Right cardiac atrium (tissue), 5 donors: ENCODE data around the gene RHBDF2. TPM values are rescaled to one million over a fixed set of nuclear protein-coding genes. Genes with fewer than 3 reads are reported as not detected.
A peak's percentile ranks its signal among the peaks of the same experiment; 100 is the strongest.
"Not testable (repeated sequence)": the region's sequence is repeated elsewhere in the genome, so short reads cannot be mapped to it uniquely, and the experiment has no call there.

Experiments used
- ATAC-seq, 2 donors: fragments of 200-7000 bp; cut with Tn5 transposase; one replicate each; pipeline versions ENCODE4 v1.8.0 to v1.9.1; 2020; ENCODE audit warnings: moderate library complexity in 2 of 2, mild to moderate bottlenecking in 1 of 2
- DNase-seq, 3 donors: peaks; one replicate each; pipeline ENCODE4 v3.0.0-alpha.2; 2020
- H3K27ac ChIP-seq: one replicate; pipeline ENCODE4 v1.5.1; 2013; ENCODE audit warnings: mild to moderate bottlenecking, low read length, control low read depth, moderate library complexity
- H3K27me3 ChIP-seq: one replicate; pipeline ENCODE4 v1.6.1; 2013; ENCODE audit not compliant: control insufficient read depth, insufficient read depth
- H3K4me1 ChIP-seq: one replicate; pipeline ENCODE4 v1.6.1; 2013; ENCODE audit warnings: low read length; ENCODE audit not compliant: control insufficient read depth, insufficient read depth
- H3K4me3 ChIP-seq: one replicate; pipeline ENCODE4 v1.5.1; 2013; ENCODE audit warnings: low read length, control low read depth
- H3K9me3 ChIP-seq: one replicate; pipeline ENCODE4 v1.6.1; 2013; ENCODE audit warnings: low read length; ENCODE audit not compliant: control insufficient read depth
- WGBS: extraction: QIAGEN DNeasy Blood & Tissue Kit; methylation state at CpG from one replicate; pipeline ENCODE4 v1.1.7; 2013; 5-methylcytosine and 5-hydroxymethylcytosine counted together
- intact Hi-C, 4 donors: fragments of 100-400 bp; cut with DNase I; formaldehyde crosslinking; loops; one replicate each; pipeline versions ENCODE4 v1.11.0 to v1.14.0; 2022 to 2023
- polyA plus RNA-seq: library from polyadenylated mRNA; stranded (reverse); fragments of 200-250 nt; gene quantifications from one replicate; pipeline ENCODE4 v1.2.3, GENCODE V29; 2013
- total RNA-seq, 4 donors: library from RNA; stranded (reverse); fragmentation: NEBNext Ultra II Directional; extraction: Animal tissue kit (Norgen Biotek cat#: 25700); gene quantifications; one replicate each; pipeline ENCODE4 v1.2.1, GENCODE V29; 2021
- donor health status: healthy with polysubstance abuse.
- donor health status: DM: no; HTN: yes; CAD: no.
- donor health status: DM: no; HTN: no; CAD: no.
- donor health status: DM: no; HTN: yes; CAD: no; lungs with severe emphysema.
- donor health status: DM: yes; HTN: yes; CAD: no.

Gene RHBDF2
- total and polyA plus RNA-seq, 5 donors = 10.2 to 16.4 (median 12.0) TPM

GRCh38 chr17:76511668-76512365 is 10.6 kb upstream of the RHBDF2 start:
- Histone ChIP-seq H3K9me3 (no peaks in the 10 kb centered on the region), H3K4me1 (no peaks in the 10 kb centered on the region), H3K27ac (no peak overlapping the region), H3K4me3 (no peak overlapping the region), H3K27me3 (no peaks in the 10 kb centered on the region)
- intact Hi-C loops = no loop called here
- DNase-seq (no peak), ATAC-seq (no peak)
- 86% methylated on average over 13 of the region's 13 CpGs for WGBS

GRCh38 chr17:76510831-76511244 is 9.6 kb upstream of the RHBDF2 start:
- Histone ChIP-seq H3K27me3 (no peaks in the 10 kb centered on the region), H3K4me3 (no peak overlapping the region), H3K9me3 (no peaks in the 10 kb centered on the region), H3K27ac (no peak overlapping the region), H3K4me1 (no peaks in the 10 kb centered on the region)
- intact Hi-C loops = no loop called here
- no peak for DNase-seq
- no peak for ATAC-seq
- 17% methylated on average over 9 of the region's 9 CpGs for WGBS

GRCh38 chr17:76508472-76509063 is 7.3 kb upstream of the RHBDF2 start:
- 56% methylated on average over 14 of the region's 14 CpGs for WGBS
- DNase-seq, H3K27me3 ChIP-seq, H3K27ac ChIP-seq, H3K9me3 ChIP-seq, ATAC-seq, H3K4me3 ChIP-seq, H3K4me1 ChIP-seq: not testable (repeated sequence)
- intact Hi-C loops = loop anchor here in 2 of 4 donors (5.0 to 10.0 kb wide), 3 partner anchors 41 to 204 kb away; partner anchors contain the start of genes AANAT (in 1 of the 2) and QRICH2 (in 1 of the 2)

- intact Hi-C loops = loop anchor here (1.0 to 10.0 kb wide), 5 partner anchors 39 to 202 kb away; partner anchors contain the start of genes AANAT (in 1 of the 4) and QRICH2 (in 1 of the 4)
- no peaks in the 10 kb centered on the region for H3K9me3 ChIP-seq
- no peak overlapping the region for H3K27ac ChIP-seq
- ATAC-seq (peak; percentile 64 to 77), DNase-seq (peak; percentile 76 to 93 (median 91))
- H3K4me1 ChIP-seq = peaks cover 6% of the 10 kb centered on the region
- H3K4me3 ChIP-seq = no peak overlapping the region
- 28% methylated on average over 24 of the region's 24 CpGs for WGBS
- H3K27me3 ChIP-seq = no peaks in the 10 kb centered on the region
Observed at GRCh38 chr17:76506408-76507345, 5.5 kb upstream of the RHBDF2 start.

- Histone ChIP-seq H3K27ac (no peak overlapping the region), H3K4me1 (peaks cover 11% of the 10 kb centered on the region), H3K27me3 (no peaks in the 10 kb centered on the region), H3K9me3 (no peaks in the 10 kb centered on the region), H3K4me3 (no peak overlapping the region)
- 78% methylated on average over 7 of the region's 7 CpGs for WGBS
- DNase-seq = no peak
- no peak for ATAC-seq
- intact Hi-C loops = loop anchor here in 1 of 4 donors (10.0 kb wide), 1 partner anchor 199 kb away; the partner anchor contains the start of gene QRICH2
Observed at GRCh38 chr17:76504117-76504516, 2.9 kb upstream of the RHBDF2 start.

GRCh38 chr17:76502341-76503211 is 1.4 kb upstream of the RHBDF2 start:
- H3K4me3 ChIP-seq = no peak overlapping the region
- ATAC-seq (no peak), DNase-seq (no peak)
- intact Hi-C loops = loop anchor here in 1 of 4 donors (10.0 kb wide), 1 partner anchor 198 kb away; the partner anchor contains the start of gene QRICH2
- no peaks in the 10 kb centered on the region for H3K9me3 ChIP-seq
- WGBS = 82% methylated on average over 8 of the region's 8 CpGs
- H3K4me1 ChIP-seq = peaks cover 14% of the 10 kb centered on the region
- H3K27ac ChIP-seq = no peak overlapping the region
- no peaks in the 10 kb centered on the region for H3K27me3 ChIP-seq

- peak overlapping the region; percentile 82 for H3K4me3 ChIP-seq
- H3K27ac ChIP-seq = peak overlapping the region; percentile 80
- no peak for ATAC-seq
- intact Hi-C loops = loop anchor here in 1 of 4 donors (10.0 kb wide), 1 partner anchor 197 kb away; the partner anchor contains the start of gene QRICH2
- peaks cover 18% of the 10 kb centered on the region for H3K4me1 ChIP-seq
- no peaks in the 10 kb centered on the region for H3K9me3 ChIP-seq
- H3K27me3 ChIP-seq = no peaks in the 10 kb centered on the region
- DNase-seq = no peak
- 70% methylated on average over 11 of the region's 11 CpGs for WGBS
Observed at GRCh38 chr17:76501827-76502307, 644 bp upstream of the RHBDF2 start.

GRCh38 chr17:76500747-76501017 is 541 bp downstream of the RHBDF2 start:
- peak overlapping the region; percentile 82 for H3K4me3 ChIP-seq
- 27% methylated on average over 10 of the region's 10 CpGs for WGBS
- intact Hi-C loops = loop anchor here in 1 of 4 donors (10.0 kb wide), 1 partner anchor 196 kb away; the partner anchor contains the start of gene QRICH2

GRCh38 chr17:76500074-76500746 is 1.0 kb downstream of the RHBDF2 start:
- peak overlapping the region; percentile 74 for H3K27ac ChIP-seq
- ATAC-seq (no peak), DNase-seq (no peak)
- no peaks in the 10 kb centered on the region for H3K27me3 ChIP-seq
- 64% methylated on average over 17 of the region's 17 CpGs for WGBS
- intact Hi-C loops = loop anchor here in 1 of 4 donors (10.0 kb wide), 1 partner anchor 195 kb away; the partner anchor contains the start of gene QRICH2
- peaks cover 23% of the 10 kb centered on the region for H3K4me1 ChIP-seq
- H3K9me3 ChIP-seq = no peaks in the 10 kb centered on the region
- peak overlapping the region; percentile 82 for H3K4me3 ChIP-seq

More at GRCh38 chr17:76500747-76501017, 541 bp downstream of the RHBDF2 start:
- no peaks in the 10 kb centered on the region for H3K9me3 ChIP-seq
- DNase-seq (no peak), ATAC-seq (no peak)
- H3K27ac ChIP-seq = peak overlapping the region; percentile 74
- H3K27me3 ChIP-seq = no peaks in the 10 kb centered on the region
- H3K4me1 ChIP-seq = peaks cover 23% of the 10 kb centered on the region
